IPS-NIHi11 (cell line): ENCODE results near the gene FGF5.
"Not testable (repeated sequence)": the region's sequence is repeated elsewhere in the genome, so short reads cannot be mapped to it uniquely, and the experiment has no call there.

Experiments
- DNase-seq: peaks from one replicate; pipeline ENCODE4 v3.0.0; 2012; ENCODE audit warnings: mixed read lengths, low spot score

Gene FGF5

DNA sequence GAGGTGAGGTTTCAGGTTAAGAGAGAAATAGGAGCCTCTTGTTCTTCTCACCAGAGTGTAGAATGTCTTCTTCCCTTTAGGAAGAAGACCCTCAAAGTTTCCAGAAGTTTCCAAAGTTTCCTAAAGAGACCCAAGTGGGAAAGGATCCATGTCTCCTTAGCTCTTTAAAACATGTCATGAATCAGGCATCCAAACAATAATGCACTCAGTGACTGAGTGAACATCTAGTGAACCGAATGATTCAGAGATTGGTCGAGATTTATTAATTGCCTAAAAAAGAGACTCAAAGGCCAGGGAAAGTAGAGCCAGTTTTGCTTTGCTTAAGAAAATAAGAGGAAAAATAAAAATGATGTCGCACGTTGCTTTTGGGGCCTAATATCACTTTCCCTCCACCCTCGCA lies 29.4 kb downstream of the FGF5 start:
- DNase-seq, result no peak

DNA sequence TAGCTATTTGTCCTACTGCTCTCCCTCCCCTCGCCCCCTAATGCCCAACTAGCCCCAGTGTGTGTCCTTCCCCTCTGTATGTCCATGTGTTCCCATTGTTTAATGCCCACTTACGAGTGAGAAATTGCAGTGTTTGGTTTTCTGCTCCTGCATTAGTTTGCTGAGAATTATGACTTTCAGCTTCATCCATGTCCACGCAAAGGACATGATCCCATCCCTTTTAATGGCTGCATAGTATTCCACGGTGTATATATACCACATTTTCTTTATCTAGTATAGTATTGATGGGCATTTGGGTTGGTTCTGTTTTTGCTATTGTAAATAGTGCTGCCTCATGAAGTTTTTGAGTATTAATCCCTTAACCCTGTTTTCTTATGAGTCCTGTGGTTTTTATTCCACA lies 35.4 kb downstream of the FGF5 start:
- no peak for DNase-seq

DNA sequence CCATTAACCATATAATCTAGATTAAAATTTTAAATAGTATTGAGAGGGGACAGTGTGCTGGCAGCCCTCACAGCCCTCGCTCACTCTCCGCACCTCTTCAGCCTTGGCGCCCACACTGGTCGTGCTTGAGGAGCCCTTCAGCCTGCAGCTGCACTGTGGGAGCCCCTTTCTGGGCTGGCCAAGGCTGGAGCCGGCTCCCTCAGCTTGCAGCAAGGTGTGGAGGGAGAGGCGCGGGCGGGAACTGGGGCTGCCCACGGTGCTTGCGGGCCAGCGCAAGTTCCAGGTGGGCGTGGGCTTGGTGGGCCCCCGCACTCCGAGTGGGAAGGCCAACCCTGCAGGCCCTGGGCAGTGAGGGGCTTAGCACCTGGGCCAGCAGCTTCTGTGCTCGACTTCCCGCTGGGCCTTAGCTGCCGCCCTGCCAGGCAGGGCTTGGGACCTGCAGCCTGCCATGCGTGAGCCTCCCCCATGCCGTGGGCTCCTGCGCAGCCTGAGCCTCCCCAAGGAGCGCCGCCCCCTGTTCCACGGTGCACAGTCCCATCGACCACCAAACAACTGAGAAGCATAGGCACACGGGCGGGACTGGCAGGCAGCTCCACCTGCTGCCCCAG lies 36.3 kb downstream of the FGF5 start:
- no peak for DNase-seq

GRCh38 chr4:80305466-80305865 lies 39.0 kb downstream of the FGF5 start:
- no peak for DNase-seq

GRCh38 chr4:80306260-80306659 lies 39.8 kb downstream of the FGF5 start:
- no peak for DNase-seq

DNA sequence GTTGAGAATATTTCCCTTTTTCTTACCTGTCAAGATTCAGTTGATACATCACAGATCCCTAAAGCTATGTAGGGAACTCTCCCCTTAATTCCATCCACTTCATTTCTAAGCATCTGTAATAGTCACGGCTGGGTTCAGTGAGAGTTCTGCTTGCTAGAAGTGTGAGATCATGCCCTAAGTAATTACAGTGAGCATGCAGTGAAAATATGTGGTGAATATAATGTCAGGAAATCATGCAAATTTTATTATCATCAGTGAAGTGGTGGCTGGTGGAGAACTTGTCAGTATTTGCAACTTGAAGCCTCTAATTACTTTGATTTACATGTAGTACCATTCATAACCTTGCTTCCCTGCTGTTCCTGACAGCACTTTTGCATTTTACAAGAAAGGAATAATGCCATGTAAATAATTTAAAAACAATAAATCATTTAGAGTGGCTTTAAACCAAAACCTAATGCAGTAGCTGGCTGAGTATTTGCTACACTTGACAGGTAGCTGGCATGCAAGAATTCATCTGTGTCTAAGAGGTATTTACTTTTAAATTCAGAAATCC lies 40.8 kb downstream of the FGF5 start:
- DNase-seq, result peak; percentile 17

- DNase-seq, result peak; percentile 24
These were observed 41.5 kb downstream of the FGF5 start for GRCh38 chr4:80307774-80308465.

DNA sequence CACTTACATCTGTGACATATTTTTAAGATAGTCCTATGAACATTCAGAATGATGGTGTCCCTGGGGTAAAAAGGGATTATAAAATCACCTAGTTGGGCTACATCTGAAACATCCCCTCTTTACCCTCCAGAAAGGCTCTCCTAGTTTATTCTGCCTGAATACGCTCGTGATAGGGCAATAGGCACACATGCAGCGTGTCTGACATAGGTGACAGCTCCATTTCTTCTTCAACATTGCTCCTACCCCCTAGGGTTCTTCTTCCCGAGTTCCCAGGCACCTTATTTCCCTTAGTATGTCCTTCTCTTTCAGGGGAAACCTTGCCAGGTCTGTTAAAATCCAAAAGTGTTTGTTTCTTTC lies 42.0 kb downstream of the FGF5 start:
- DNase-seq, result no peak

- no peak for DNase-seq
These were observed 43.0 kb downstream of the FGF5 start for GRCh38 chr4:80309294-80310004.

DNA sequence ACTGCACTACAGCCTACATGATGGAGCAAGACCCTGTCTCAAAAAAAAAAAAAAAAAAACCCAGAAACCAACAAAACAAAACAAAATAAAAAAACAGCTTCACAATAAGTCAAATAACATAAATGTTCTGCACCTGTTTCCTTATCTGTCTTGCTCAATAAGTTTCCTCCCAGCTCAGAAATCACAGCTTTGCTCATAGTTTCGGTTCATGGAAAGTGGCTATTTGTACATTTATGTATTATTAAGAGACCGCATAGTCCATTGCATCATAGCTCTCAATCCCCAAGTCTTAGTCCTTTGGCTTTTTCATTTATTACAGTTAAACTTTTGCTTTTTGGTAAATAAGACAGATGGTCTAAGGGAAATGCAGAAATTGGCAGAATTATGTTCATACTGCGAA lies 44.7 kb downstream of the FGF5 start:
- DNase-seq, result no peak

DNA sequence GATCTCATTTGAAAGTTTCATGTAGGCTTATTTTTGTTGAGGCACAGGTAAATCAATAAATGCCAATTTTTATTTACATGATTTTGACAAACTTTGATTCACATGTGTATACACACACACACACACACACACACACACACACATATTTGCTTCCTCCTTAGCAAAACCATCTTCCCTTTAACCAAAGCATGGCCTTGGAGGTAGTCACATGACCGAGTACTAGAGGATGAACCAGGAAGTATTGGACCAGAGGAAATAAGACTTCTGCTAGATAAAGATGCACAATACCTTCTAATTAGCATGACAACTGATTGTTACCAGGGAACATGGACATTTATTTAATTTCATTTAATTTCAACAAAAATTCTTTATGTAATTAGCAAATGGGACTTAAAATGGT lies 45.7 kb downstream of the FGF5 start:
- no peak for DNase-seq

GRCh38 chr4:80313627-80314026 lies 47.2 kb downstream of the FGF5 start:
- no peak for DNase-seq

DNA sequence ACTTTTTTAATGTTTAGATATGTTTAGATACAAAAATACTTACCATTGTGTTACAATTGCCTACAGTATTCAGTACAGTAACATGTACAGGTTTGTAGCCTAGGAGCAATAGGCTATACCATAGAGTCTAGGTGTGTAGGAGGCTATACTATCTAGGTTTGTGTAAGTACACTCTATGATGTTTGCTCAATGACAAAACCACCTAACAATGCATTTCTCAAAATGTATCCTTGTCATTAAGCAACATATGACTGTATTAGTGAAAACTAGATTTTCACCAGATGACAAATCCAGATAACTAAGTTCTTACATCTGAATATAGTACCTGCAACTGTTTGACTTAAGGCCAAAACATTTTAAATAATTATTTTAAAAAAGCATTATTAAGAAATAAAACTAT lies 49.4 kb downstream of the FGF5 start:
- DNase-seq, result not testable (repeated sequence)

GRCh38 chr4:80321341-80321740 lies 54.9 kb downstream of the FGF5 start:
- DNase-seq, result no peak

DNA sequence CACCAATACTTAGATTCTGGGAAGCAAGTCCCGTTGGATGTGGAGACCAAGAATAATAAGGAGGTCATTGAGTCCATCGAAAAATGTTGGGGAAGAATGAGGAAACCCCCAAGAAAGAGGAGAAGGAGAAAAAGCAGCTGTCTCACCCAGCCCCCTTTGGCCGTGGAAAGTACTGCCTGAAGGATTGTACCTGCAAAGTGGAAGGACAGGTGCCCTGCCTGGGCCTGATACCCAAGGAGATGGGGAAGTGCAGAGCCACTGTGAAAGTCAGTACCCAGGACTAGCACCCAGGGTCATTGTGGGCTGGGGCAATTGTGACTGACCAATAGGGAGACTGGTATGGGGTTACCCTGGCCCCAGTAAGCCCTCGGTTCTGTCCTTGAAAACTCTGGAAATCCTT lies 55.3 kb downstream of the FGF5 start:
- DNase-seq, result no peak

DNA sequence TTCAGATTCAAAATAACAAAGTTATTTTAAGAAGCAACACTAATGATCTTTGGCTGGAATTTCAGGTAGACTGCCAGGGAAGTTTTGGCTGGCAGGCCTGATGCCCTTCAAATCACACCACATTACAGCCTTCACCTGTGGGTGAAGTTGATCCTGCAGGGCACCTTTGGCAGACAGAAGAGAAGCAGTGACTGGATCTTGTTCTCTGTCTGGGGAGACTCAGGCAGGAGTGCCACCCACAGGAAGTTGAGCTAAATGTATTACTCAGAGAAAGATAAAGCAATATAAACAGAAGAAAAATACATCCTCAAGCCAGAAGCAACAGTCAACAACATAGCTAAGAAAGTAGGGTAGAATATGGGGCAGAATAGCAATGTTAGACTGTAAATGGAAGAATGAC lies 56.3 kb downstream of the FGF5 start:
- no peak for DNase-seq

DNA sequence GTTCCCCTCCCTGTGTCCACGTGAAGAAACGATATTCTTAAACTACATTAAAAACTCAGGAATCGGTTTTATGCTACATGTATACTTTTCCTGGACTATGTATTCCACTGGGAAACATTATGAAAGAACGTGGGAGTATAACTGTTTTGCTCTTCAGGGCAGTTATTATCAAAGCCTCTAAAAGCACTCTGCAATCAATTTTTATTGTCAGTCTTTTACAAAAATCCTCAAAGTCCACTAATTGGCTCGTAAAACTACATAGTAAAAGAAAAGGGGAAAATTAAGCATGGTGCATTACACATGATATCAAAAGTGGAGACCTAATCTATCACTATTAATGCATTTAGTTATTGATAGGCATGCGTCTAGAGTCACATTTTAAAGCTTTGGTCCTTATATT lies 57.7 kb downstream of the FGF5 start:
- no peak for DNase-seq

- no peak for DNase-seq
These were observed 65.2 kb downstream of the FGF5 start for GRCh38 chr4:80331693-80332092.

- DNase-seq, result no peak
These were observed 66.7 kb downstream of the FGF5 start for GRCh38 chr4:80333121-80333520.

DNA sequence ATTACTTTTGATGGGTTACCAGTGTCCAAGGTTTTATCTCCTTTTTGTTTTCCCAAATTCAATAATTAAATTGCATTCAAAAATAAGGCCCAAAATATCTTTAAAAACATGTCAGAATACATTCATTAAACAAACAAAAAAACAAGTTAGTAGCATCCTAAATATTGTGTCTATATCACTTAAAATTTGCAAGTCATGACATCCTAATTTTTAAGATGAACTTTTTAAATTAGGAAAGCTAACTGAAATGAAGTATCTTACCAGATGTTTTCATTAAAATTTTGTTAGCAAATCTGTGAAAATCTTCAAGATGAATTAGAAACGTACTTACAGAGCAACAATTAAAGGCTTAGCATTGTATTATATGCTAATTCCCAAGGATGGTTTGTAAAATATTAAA lies 68.1 kb downstream of the FGF5 start:
- no peak for DNase-seq

- no peak for DNase-seq
These were observed 68.7 kb downstream of the FGF5 start for GRCh38 chr4:80335226-80335553.

DNA sequence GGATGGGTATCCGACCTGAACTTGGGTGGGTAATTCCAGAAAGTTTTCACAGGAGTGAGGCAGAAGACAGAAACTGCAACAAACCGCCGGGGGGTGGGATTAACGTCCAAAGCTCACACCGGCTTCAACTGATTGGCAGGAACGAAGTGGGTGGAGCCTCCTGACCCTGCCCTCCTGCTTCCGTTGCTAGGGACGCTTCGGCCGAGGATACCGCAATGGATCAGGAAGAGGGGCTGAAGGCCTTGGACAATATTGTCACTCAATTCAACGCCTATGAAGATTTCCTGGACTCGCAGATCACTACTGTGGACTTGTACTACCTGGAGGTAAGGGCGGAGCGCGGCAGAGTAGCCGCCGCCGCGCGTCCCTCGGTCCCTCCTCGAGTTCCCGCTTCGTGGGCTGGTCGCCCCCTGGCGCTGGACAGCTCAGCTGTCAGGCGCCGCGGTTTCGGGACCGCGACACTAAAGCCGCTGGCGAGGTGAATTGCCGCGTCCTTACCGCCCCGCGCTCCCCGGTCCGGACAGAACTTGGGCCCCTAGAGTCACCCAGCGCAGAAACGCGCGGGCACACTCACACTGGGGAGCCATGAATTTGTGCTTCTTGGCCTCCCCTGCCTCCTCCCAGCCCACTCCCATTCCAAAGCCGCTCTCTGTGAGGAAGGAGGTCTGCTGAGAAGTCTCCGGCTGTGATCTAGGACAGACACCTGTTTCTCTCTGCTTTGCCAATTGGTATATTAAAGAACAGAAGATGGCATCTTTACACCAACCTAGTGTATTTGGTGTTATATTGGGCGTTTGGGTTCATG lies 69.3 kb downstream of the FGF5 start, which contains the start of gene CFAP299:
CFAP299 (plus strand) TSS at position 177 of the 805 bp plus-strand sequence.
- DNase-seq, result peak; percentile 95
